Trophoblast cell (in vitro differentiated cells and primary cell): ENCODE measurements around the gene ROBO4.

Experiments used
- DNase-seq, 2 donors: peaks; one replicate each; pipeline ENCODE4 v3.0.0-alpha.2; 2016
- H2AFZ ChIP-seq: 2 replicates; pipeline ENCODE4 v1.6.1; 2013; ENCODE audit warnings: low read length, moderate library complexity, mild to moderate bottlenecking; ENCODE audit not compliant: insufficient read depth, poor library complexity
- H2AK5ac ChIP-seq: 2 replicates; pipeline ENCODE4 v1.6.1; 2013; ENCODE audit warnings: mild to moderate bottlenecking, low read length
- H2BK120ac ChIP-seq: 2 replicates; pipeline ENCODE4 v1.6.1; 2013; ENCODE audit warnings: low read length, mild to moderate bottlenecking, moderate library complexity; ENCODE audit not compliant: insufficient read depth, poor library complexity
- H2BK12ac ChIP-seq: 2 replicates; pipeline ENCODE4 v1.6.1; 2013; ENCODE audit warnings: mild to moderate bottlenecking, low read length, moderate library complexity
- H2BK5ac ChIP-seq: 2 replicates; pipeline ENCODE4 v1.6.1; 2013; ENCODE audit warnings: low read length, low read depth, moderate library complexity, mild to moderate bottlenecking; ENCODE audit not compliant: poor library complexity
- H3K14ac ChIP-seq: 2 replicates; pipeline ENCODE4 v1.6.1; 2013; ENCODE audit warnings: mild to moderate bottlenecking, low read length
- H3K18ac ChIP-seq: 2 replicates; pipeline ENCODE4 v1.6.1; 2013; ENCODE audit warnings: mild to moderate bottlenecking, low read length
- H3K23ac ChIP-seq: 2 replicates; pipeline ENCODE4 v1.6.1; 2013; ENCODE audit warnings: low read length
- H3K27ac ChIP-seq: 2 replicates; pipeline ENCODE4 v1.5.1; 2013; ENCODE audit warnings: low read depth, mild to moderate bottlenecking, inconsistent platforms, low read length, moderate library complexity
- H3K27me3 ChIP-seq: 2 replicates; pipeline ENCODE4 v1.6.1; 2013; ENCODE audit warnings: inconsistent platforms, mild to moderate bottlenecking, low read length, moderate library complexity; ENCODE audit not compliant: insufficient read depth
- H3K36me3 ChIP-seq, 2 experiments: 1 replicate in 1 of 2; 2 replicates in 1 of 2; pipeline ENCODE4 v1.6.1; 2013; ENCODE audit warnings: low read length in 2 of 2, mild to moderate bottlenecking in 2 of 2, moderate library complexity in 1 of 2; ENCODE audit not compliant: insufficient read depth in 2 of 2, control insufficient read depth in 1 of 2
- H3K4ac ChIP-seq: 2 replicates; pipeline ENCODE4 v1.6.1; 2013; ENCODE audit warnings: low read depth, mild to moderate bottlenecking, low read length, moderate library complexity
- H3K4me1 ChIP-seq, 2 experiments: 1 replicate in 1 of 2; 2 replicates in 1 of 2; pipeline ENCODE4 v1.6.1; 2013; ENCODE audit warnings: low read length in 2 of 2, mild to moderate bottlenecking in 2 of 2, moderate library complexity in 1 of 2; ENCODE audit not compliant: insufficient read depth in 2 of 2, control insufficient read depth in 1 of 2
- H3K4me2 ChIP-seq: 2 replicates; pipeline ENCODE4 v1.6.1; 2013; ENCODE audit warnings: inconsistent platforms, mild to moderate bottlenecking, low read length, moderate library complexity
- H3K4me3 ChIP-seq: 2 replicates; pipeline ENCODE4 v1.5.1; 2013; ENCODE audit warnings: mild to moderate bottlenecking, low read depth, low read length, inconsistent platforms
- H3K79me1 ChIP-seq: one replicate; pipeline ENCODE4 v1.6.1; 2013; ENCODE audit warnings: low read length
- H3K79me2 ChIP-seq: 2 replicates; pipeline ENCODE4 v1.6.1; 2013; ENCODE audit warnings: low read length, mild to moderate bottlenecking; ENCODE audit not compliant: control insufficient read depth, insufficient read depth, poor library complexity
- H3K9ac ChIP-seq: 2 replicates; pipeline ENCODE4 v1.6.1; 2013; ENCODE audit warnings: mild to moderate bottlenecking, low read length
- H3K9me3 ChIP-seq: 2 replicates; pipeline ENCODE4 v1.6.1; 2013; ENCODE audit warnings: low read depth, mild to moderate bottlenecking, control low read depth, inconsistent platforms, low read length; ENCODE audit not compliant: insufficient read depth
- H4K12ac ChIP-seq: 2 replicates; pipeline ENCODE4 v1.6.1; 2013; ENCODE audit warnings: low read depth, mild to moderate bottlenecking, low read length, moderate library complexity
- H4K8ac ChIP-seq: 2 replicates; pipeline ENCODE4 v1.6.1; 2013; ENCODE audit warnings: low read depth, mild to moderate bottlenecking, low read length, moderate library complexity
- H4K91ac ChIP-seq: one replicate; pipeline ENCODE4 v1.6.1; 2013; ENCODE audit warnings: low read depth, mild to moderate bottlenecking, low read length, moderate library complexity
- WGBS: extraction: QIAGEN DNeasy Blood & Tissue Kit; methylation state at CpG from one replicate; pipeline ENCODE4 v1.1.7; 2013; ENCODE audit warnings: missing lambda C conversion rate; ENCODE audit not compliant: insufficient read length, insufficient coverage; ENCODE audit errors: extremely low coverage; 5-methylcytosine and 5-hydroxymethylcytosine counted together

The ROBO4 gene

GRCh38 chr11:124887667-124888013 lies 10.0 kb downstream of the ROBO4 start:
- Histone ChIP-seq H3K4ac (no peak overlapping the region), H4K12ac (no peak overlapping the region), H4K91ac (no peak overlapping the region), H2AFZ (no peak overlapping the region), H3K9ac (no peak overlapping the region), H3K9me3 (no peaks in the 10 kb centered on the region), H3K18ac (no peak overlapping the region), H3K79me2 (no peaks in the 10 kb centered on the region), H3K4me1 (peaks cover 0 to under 1% of the 10 kb centered on the region in 2 experiments), H4K8ac (no peak overlapping the region), H2BK5ac (no peak overlapping the region), H3K23ac (no peak overlapping the region), H2BK120ac (no peak overlapping the region), H2BK12ac (no peak overlapping the region), H3K4me3 (no peak overlapping the region), H3K4me2 (no peak overlapping the region), H2AK5ac (no peak overlapping the region), H3K27me3 (peaks cover 2% of the 10 kb centered on the region), H3K27ac (no peak overlapping the region), H3K36me3 (no peaks in the 10 kb centered on the region), H3K14ac (no peak overlapping the region), H3K79me1 (no peaks in the 10 kb centered on the region)
- no CpG with 5 or more reads among the region's 3 CpGs for WGBS
- no peak for DNase-seq

- Histone ChIP-seq H2BK5ac (no peak overlapping the region), H3K27ac (no peak overlapping the region), H3K4me3 (no peak overlapping the region), H3K23ac (no peak overlapping the region), H2AFZ (no peak overlapping the region), H3K4ac (no peak overlapping the region), H2BK12ac (no peak overlapping the region), H4K12ac (no peak overlapping the region), H3K9ac (no peak overlapping the region), H3K79me1 (no peaks in the 10 kb centered on the region), H3K4me1 (peaks cover 0 to 1% of the 10 kb centered on the region in 2 experiments), H3K4me2 (no peak overlapping the region), H4K91ac (no peak overlapping the region), H3K9me3 (no peaks in the 10 kb centered on the region), H3K36me3 (no peaks in the 10 kb centered on the region), H2BK120ac (no peak overlapping the region), H3K18ac (no peak overlapping the region), H3K79me2 (no peaks in the 10 kb centered on the region), H3K14ac (no peak overlapping the region), H3K27me3 (peaks cover 2% of the 10 kb centered on the region), H2AK5ac (no peak overlapping the region), H4K8ac (no peak overlapping the region)
- no peak for DNase-seq
- whole genome bisulfite sequencing, result no CpG with 5 or more reads among the region's 12 CpGs
These were observed 10.5 kb downstream of the ROBO4 start for GRCh38 chr11:124886978-124887666.

GRCh38 chr11:124886476-124886875 lies 11.2 kb downstream of the ROBO4 start:
- H3K36me3 ChIP-seq, result no peaks in the 10 kb centered on the region
- no peak overlapping the region for H3K23ac ChIP-seq
- H2AFZ ChIP-seq, result no peak overlapping the region
- no peak overlapping the region for H2BK5ac ChIP-seq
- H3K18ac ChIP-seq, result no peak overlapping the region
- H3K4ac ChIP-seq, result no peak overlapping the region
- no peak overlapping the region for H4K8ac ChIP-seq
- H4K91ac ChIP-seq, result no peak overlapping the region
- H3K4me1 ChIP-seq, result peaks cover 0 to 1% of the 10 kb centered on the region in 2 experiments
- peaks cover 2% of the 10 kb centered on the region for H3K27me3 ChIP-seq
- no peaks in the 10 kb centered on the region for H3K9me3 ChIP-seq
- H2BK12ac ChIP-seq, result no peak overlapping the region
- H3K27ac ChIP-seq, result no peak overlapping the region
- no peak overlapping the region for H3K14ac ChIP-seq
- no peak overlapping the region for H3K4me3 ChIP-seq
- H3K4me2 ChIP-seq, result no peak overlapping the region
- H3K79me2 ChIP-seq, result no peaks in the 10 kb centered on the region
- H4K12ac ChIP-seq, result no peak overlapping the region
- no CpG with 5 or more reads among the region's 11 CpGs for WGBS
- no peak overlapping the region for H2AK5ac ChIP-seq
- no peaks in the 10 kb centered on the region for H3K79me1 ChIP-seq
- DNase-seq, result no peak
- H3K9ac ChIP-seq, result no peak overlapping the region
- no peak overlapping the region for H2BK120ac ChIP-seq

GRCh38 chr11:124884869-124885479 lies 12.7 kb downstream of the ROBO4 start:
- Histone ChIP-seq H3K27ac (no peak overlapping the region), H3K27me3 (peaks cover 2% of the 10 kb centered on the region), H3K18ac (no peak overlapping the region), H4K8ac (no peak overlapping the region), H3K36me3 (no peaks in the 10 kb centered on the region), H3K4me2 (no peak overlapping the region), H4K91ac (no peak overlapping the region), H3K4me3 (no peak overlapping the region), H2AFZ (no peak overlapping the region), H4K12ac (no peak overlapping the region), H2BK120ac (no peak overlapping the region), H3K9me3 (no peaks in the 10 kb centered on the region), H3K9ac (no peak overlapping the region), H2BK5ac (no peak overlapping the region), H3K4ac (no peak overlapping the region), H2BK12ac (no peak overlapping the region), H2AK5ac (no peak overlapping the region), H3K14ac (no peak overlapping the region), H3K4me1 (peaks cover 0 to 1% of the 10 kb centered on the region in 2 experiments), H3K79me1 (no peaks in the 10 kb centered on the region), H3K79me2 (no peaks in the 10 kb centered on the region), H3K23ac (no peak overlapping the region)
- WGBS, result no CpG with 5 or more reads among the region's 5 CpGs
- DNase-seq, result no peak
